Ammon's horn (tissue), 1 donor: ENCODE data around the gene PIERCE2.
A peak's percentile ranks its signal among the peaks of the same experiment; 100 is the strongest.
"Not testable (repeated sequence)": the region's sequence is repeated elsewhere in the genome, so short reads cannot be mapped to it uniquely, and the experiment has no call there.

Experiments used
- DNase-seq: peaks from one replicate; pipeline ENCODE4 v3.0.0-alpha.2; 2016; ENCODE audit warnings: low spot score

Gene PIERCE2

DNA sequence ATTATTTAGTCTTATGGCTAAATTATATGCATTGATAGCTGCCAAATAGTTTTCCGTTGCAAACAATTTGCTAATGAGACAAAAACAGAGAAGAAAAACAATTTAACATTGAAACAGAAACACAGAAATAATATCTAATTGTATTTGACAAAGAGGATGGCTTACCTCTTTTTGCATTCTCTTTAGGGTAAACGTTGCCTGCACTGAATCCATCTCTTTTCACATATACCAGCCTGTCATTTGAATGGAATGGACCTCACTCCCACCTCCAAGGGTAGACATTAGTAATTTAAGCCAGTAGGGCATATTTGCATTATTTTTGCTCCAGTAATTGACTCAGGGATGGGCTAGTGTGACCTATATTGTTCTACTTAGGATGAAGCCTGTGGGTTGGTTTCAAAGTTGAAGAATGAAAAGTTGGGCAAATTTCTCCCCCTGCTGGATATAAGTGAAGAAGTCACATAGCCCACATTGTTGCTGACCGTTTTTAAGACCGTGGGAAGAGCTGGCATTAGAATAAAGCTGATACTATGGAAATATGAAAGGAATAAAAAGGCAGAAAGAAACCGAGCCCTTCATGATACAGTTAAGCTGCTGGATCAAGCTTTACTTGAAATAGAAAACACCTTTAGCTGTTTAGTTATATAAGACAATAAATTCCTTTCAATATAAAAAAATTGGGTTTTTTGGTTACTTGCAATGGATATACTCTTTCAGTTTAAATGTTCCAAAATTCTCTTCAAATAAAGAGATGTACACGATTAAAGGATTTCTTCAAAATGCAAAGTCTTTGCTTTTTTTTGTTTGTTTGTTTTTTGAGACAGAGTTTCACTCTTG, 26.9 kb downstream of the PIERCE2 start:
- DNase-seq, result peak; percentile 36

DNA sequence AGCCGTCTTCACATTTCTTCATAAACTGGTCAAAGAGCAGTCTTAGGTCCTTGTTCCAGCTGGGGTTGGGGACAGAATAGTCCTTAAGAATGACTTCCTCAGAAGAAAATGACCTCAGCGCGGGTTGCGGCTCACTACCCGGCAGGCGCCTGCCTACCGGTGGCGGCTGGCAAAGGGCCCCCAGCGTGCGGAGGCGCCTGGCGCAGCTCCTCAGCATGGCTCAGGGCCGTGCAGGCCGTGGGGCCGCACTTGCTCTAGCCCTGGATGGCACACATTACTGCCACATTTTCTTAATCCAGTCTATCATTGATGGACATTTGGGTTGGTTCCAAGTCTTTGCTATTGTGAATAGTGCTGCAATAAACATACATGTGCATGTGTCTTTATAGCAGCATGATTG, 34.8 kb downstream of the PIERCE2 start:
- DNase-seq, result not testable (repeated sequence)

GRCh38 chr15:55445936-55446335, 37.6 kb downstream of the PIERCE2 start:
- not testable (repeated sequence) for DNase-seq

GRCh38 chr15:55446379-55447029, 38.2 kb downstream of the PIERCE2 start:
- DNase-seq, result not testable (repeated sequence)

DNA sequence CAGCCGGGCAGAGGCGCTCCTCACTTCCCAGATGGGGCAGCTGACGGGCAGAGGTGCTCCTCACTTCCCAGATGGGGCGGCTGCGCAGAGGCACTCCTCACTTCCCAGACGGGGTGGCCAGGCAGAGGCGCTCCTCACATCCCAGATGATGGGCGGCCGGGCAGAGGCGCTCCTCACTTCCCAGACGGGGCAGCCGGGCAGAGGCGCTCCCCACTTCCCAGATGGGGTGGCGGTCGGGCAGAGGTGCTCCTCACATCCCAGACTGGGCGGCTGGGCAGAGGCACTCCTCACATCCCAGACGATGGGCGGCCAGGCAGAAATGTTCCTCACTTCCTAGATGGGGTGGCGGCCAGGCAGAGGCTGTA, 38.7 kb downstream of the PIERCE2 start:
- DNase-seq, result not testable (repeated sequence)

DNA sequence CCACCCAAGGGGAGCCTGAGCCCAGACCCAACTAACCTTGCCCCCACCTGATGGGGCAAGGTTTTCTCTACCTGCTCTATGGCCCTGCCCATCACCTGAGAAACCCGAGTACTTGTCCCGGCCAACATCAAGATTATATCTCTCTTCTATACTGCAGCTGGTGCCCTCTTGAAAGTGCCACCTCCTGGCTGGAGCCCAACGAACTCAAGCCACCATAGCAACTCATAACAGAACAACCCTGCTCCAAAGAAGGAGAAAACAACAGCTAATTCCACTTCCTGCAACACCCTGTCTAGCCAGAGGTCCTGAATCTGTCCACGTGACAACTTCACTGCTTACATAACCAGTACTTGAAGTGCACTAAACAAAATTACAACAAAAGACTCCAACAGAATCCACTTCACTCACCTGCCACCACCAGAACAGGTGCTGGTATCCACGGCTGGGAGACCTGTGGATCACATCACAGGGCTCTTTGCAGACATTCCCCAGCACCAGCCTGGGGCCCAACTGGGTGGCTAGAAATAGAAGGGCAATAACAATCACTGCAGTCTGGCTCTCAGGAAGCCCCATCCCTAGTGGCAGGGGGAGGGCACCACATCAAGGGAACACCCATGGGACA, 49.2 kb downstream of the PIERCE2 start:
- DNase-seq, result no peak

DNA sequence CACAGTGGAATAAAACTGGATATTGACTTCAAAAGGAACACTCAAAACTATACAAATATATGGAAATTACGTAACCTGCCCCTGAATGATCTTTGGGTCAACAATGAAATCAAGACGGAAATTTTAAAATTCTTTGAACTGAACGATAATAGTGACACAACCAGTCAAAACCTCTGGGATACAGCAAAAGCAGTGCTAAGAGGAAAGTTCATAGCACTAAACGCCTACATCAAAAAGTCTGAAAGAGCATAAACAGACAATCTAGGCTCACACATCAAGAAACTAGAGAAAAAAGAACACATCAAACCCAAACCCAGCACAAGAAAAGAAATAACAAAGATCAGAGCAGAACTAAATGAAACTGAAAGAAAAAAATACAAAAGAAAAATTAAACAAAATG, 53.2 kb downstream of the PIERCE2 start:
- no peak for DNase-seq

DNA sequence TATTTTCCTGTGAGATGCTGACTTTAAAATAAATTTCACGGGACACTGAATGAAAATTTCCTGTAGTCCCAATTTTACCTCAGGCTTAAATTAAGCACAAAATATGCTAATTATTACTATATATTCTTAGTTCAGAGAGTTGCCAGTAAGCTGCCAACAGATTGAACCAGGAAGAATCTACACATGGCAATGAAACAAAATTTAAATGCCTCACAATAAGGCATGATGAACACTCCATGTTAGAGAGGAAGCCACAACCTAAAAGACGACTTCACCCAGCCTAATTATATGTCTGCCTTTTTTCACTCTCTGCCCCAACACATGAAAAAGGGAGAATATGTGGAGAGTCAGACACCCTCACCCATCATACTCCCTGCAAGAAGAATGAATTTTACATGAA, 60.0 kb downstream of the PIERCE2 start:
- no peak for DNase-seq
